Anterior cingulate cortex (tissue), 58 donors: Measurements from ENCODE around the gene CFI.

Source experiments
- DNase-seq, 58 donors: peaks; one replicate each; lab custom pipeline; 2025; lab: John Stamatoyannopoulos, UW

CFI gene

GRCh38 chr4:109735566-109736365 is 66.0 kb downstream of the CFI start:
- DNase-seq = no peak

- no peak for DNase-seq
Observed at GRCh38 chr4:109733728-109734127, 68.1 kb downstream of the CFI start.

- peak in 1 of 58 donors; percentile 1 for DNase-seq
Observed at GRCh38 chr4:109730619-109731545, 70.9 kb downstream of the CFI start.

GRCh38 chr4:109729718-109730618 is 71.8 kb downstream of the CFI start, which contains the start of gene PLA2G12A:
Gene PLA2G12A (minus strand): TSS chr4:109730070. CDS start chr4:109729809, 261 bp downstream.
- peak in 56 of 58 donors; percentile 24 to 83 (median 60) for DNase-seq

- DNase-seq = peak in 17 of 58 donors; percentile 5 to 55 (median 34)
Observed at GRCh38 chr4:109729117-109729717, 72.6 kb downstream of the CFI start.

GRCh38 chr4:109728385-109728784 is 73.4 kb downstream of the CFI start:
- DNase-seq = no peak

- no peak for DNase-seq
Observed at GRCh38 chr4:109723110-109723509, 78.7 kb downstream of the CFI start.

GRCh38 chr4:109722357-109722756 is 79.4 kb downstream of the CFI start:
- DNase-seq = no peak

- DNase-seq = no peak
Observed at GRCh38 chr4:109721033-109721432, 80.8 kb downstream of the CFI start.

- DNase-seq = no peak
Observed at GRCh38 chr4:109719604-109720003, 82.2 kb downstream of the CFI start.

- DNase-seq = no peak
Observed at GRCh38 chr4:109718759-109719158, 83.0 kb downstream of the CFI start.

GRCh38 chr4:109713500-109713899 is 88.3 kb downstream of the CFI start:
- DNase-seq = no peak

GRCh38 chr4:109708990-109709389 is 92.8 kb downstream of the CFI start:
- no peak for DNase-seq

- DNase-seq = no peak
Observed at GRCh38 chr4:109708435-109708834, 93.4 kb downstream of the CFI start.

GRCh38 chr4:109703664-109704361 is 98.0 kb downstream of the CFI start:
- DNase-seq = no peak

GRCh38 chr4:109702950-109703663 is 98.7 kb downstream of the CFI start, which contains the start of gene CASP6:
Gene CASP6 (minus strand): TSS chr4:109703445. CDS start chr4:109703395, 50 bp downstream.
- DNase-seq = peak in 57 of 58 donors; percentile 26 to 83 (median 65)

GRCh38 chr4:109701566-109702410 is 100.0 kb downstream of the CFI start:
- no peak for DNase-seq
